Limb (tissue), 2 donors: ENCODE results near the gene GATA1.
A peak's percentile ranks its signal among the peaks of the same experiment; 100 is the strongest.

Experiments used
- DNase-seq, 2 donors: peaks; one replicate each; pipeline ENCODE4 v3.0.0-alpha.2; 2016; ENCODE audit errors: extremely low spot score in 2 of 2

Gene GATA1

DNA sequence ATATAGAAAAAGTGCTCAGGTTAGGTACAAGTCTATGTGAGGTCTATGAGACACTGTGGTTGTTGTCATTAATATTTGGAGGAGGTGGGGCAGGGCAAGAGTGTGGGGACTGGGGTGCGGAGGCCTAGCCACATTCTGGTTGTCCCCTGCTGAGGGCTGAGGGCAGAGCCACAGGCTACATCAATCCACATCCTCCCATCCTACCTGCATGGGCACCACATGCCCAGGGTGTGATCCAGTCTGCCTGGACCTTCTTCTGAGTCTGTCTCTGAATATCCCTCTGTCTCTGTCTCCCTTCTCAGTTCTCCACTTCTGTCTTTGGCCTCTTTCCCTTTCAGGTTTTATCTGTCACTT, 1.2 kb upstream of the GATA1 start:
- DNase-seq: no peak

- DNase-seq: no peak
Measured at GRCh38 chrX:48785540-48786214, 713 bp upstream of the GATA1 start.

DNA sequence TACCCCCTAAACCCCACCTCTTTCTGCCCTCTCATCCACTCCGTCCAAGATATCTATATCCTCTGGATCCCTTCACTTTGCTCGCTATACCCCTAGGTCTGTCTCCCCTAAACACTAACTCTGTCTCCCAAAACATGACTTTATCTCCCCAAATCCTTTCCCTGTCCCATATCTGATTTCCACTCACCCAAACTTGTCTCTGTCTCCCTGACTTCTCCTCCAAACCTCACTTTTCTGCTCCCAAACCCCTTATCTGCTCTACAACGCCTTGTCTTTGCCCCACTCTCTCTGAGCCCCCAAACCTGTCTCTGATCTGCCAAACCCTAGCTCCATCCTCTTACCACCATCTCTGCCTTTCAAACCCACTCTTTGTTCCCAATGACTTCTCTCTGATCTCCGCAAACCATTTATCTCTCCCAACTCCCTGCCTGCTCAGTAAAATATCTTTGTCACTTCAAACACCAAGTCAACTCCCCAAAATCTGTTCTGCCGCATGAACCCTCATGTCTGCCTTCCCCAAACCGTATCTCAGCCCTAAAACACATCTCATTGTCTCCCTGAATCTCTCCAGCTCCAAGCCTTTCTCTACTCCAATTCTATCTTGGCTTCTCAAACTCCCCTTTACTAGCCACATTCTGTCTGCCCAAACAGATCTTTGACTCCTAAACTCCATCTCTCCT, 575 bp downstream of the GATA1 start:
- no peak for DNase-seq

GRCh38 chrX:48787505-48788443, 1.4 kb downstream of the GATA1 start:
- no peak for DNase-seq

DNA sequence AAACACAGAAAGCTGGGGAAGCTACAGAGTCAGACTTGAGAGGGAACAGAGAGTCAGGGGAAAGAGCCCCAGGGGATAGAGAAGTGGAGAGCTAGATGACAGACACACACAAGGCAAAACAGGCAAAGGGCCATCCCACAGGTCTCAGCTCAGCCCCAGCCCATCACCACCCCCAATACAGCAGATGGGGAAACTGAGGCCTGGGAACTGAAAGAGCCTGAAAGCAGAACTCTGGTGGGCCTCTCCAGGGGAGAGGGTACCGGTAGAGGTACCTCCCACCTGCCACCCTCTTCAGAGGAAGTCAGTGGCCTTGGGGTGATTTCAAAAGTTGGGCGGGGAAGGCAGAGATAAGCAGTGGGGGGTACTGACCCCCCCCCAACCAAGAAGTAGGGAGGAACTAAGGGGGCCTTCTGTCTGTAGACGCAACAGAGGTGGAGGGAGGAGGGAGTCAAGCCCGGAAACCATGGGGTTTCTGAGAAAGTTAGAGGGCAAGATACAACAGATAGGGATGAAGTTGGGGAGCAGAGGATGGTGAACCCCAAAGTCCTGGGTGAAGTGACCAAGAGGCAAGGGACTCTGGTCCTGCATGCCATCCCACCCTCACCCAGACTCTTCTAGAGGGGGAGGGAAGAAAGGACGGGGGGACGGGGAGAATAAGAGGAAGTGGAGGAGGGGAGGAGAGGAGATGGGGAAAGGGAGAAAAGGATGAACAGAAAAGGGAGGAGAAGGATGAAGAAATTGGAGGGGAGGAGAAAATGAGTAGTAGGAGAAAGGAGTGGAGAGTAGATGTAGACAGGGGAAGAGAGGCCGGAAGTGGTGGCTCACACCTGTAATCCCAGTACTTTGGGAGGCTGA, 3.2 kb downstream of the GATA1 start:
- no peak for DNase-seq

DNA sequence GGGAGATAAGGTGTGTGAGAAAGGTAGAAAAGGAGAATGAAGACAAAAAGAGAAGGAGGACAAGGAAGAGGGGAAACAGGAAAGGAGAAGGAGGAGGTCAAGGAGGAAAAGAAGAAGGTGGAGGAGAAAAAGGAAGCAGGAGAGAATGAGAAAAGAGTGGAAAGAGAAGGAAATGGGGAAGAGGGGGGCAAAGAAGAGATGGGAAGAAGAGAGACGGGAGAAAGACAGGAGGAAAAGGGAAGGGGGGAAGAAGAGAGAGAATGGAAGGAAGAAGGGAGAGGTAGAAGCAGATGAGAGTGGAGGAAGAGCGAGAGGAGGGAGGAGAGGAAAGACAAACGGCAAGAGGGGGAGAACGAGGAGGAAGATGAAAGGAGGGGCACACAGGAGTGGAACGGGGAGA, 4.1 kb downstream of the GATA1 start:
- no peak for DNase-seq

DNA sequence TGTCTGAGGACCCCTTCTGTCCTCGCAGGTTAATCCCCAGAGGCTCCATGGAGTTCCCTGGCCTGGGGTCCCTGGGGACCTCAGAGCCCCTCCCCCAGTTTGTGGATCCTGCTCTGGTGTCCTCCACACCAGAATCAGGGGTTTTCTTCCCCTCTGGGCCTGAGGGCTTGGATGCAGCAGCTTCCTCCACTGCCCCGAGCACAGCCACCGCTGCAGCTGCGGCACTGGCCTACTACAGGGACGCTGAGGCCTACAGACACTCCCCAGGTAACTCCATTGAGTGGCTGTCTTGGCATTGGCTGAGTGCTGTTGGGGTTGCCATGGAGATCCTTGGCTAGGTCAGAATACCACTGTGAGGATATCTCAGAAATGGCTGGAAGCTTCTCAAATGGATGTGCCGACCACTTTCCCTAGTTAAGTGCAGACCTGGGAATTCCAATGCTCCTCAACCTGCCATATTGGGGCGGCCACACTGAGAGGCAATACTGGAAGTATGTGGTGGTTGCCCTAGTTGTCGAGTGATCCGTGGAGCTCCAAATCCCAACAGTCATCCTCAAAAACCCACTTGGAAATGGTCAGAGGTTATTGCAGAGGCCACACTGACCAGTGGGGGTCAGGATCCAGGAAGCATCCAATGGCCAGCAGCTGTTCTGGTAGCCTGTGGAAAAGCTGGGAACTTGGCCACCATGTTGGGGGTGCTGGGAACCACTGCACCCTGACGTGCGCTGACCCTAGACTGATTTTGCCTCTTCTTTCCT, 4.9 kb downstream of the GATA1 start:
- no peak for DNase-seq

GRCh38 chrX:48792219-48792618, 5.8 kb downstream of the GATA1 start:
- DNase-seq: no peak

GRCh38 chrX:48793935-48794334, 7.5 kb downstream of the GATA1 start:
- no peak for DNase-seq

DNA sequence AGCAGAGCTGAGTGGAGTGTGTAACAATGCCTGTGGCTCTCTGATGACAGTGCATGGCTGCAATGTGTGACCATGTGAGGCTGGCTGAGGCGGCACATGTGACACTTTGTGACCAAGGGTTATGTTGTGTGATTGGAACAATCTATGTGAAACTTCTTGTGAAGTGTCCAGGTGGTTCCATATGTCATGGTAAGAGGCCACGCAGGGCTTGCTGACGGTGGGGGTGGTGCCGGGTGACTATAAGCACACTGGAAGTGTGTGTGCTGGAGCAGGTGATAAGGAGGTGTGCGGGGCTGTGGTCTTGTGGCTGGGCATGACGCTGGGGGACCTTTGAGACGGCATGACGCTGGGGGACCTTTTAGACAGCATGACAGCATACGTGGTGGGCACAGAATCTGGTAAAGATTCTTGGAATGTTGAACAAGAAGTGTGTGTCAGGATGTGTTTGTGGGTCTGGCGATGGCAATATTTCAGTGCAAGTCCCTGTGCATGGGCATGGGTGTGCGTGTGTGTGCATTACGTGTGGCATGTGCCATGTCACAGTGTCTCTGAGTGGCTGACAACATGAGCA, 8.0 kb downstream of the GATA1 start:
- no peak for DNase-seq

GRCh38 chrX:48794911-48795515, 8.6 kb downstream of the GATA1 start:
- DNase-seq: no peak

DNA sequence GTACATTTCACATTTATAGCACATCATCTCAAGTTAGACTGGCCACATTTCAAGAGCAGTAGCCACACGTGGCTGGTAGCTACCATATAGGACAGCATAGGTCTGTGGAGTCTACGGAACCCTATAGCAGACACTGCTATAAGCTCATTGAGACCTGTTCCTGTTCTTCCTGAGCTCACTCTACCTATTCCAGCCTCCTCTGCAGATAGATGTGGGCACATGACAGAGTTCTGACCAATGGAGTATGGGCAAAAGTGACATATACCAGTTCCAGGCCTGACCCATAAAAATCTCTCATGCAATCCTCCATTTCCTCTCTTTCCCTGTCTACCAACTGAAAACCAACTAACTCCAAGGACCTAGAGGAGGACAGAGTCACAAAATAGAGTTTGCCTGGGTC, 11.9 kb downstream of the GATA1 start:
- DNase-seq: no peak

- DNase-seq: no peak
Measured at GRCh38 chrX:48800574-48801279, 14.3 kb downstream of the GATA1 start.

DNA sequence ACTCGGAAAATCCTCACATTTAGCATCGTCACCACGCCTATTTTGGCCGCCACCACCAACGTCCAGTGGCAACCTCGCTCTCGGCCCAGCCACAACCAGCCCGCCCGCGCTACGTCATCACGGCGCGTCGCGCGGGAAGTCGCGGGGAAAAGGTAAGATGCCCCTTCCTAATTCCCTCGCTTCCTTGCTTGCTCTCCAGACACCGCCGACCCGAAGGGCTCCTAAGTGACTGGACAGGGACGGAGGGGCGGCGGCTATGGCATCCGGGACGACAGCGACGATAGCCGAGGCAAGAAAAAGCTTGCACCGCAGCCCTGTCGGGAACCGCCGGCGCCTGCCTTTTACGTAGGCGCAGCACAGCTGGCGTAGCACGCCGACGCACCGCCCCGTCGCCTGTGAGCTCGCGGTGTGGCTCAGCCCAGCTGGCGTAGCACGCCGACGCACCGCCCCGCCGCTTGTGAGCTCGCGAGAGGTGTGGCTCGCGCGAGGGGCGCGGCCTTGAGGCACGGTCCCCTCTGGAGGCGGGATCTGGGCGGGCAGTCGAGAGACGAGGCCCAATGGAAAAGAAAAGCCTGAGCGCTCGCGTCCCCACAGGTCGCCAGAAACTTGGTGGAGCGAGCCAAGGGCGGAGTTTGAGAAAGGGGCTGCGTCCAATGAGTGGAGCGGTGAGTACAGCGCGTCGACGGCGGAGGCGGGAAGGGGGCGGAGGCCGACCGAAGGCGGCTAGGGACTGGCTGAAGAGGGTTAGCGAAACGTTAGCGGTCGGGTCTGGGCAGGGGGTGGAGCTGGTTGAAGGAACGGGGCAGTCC, 15.1 kb downstream of the GATA1 start, which contains the start of gene HDAC6:
TSS of gene HDAC6 (plus strand) at position 788 of the 809 bp plus-strand sequence. CDS start 626 bp downstream, outside the sequence.
- DNase-seq: peak; percentile 92 to 95

DNA sequence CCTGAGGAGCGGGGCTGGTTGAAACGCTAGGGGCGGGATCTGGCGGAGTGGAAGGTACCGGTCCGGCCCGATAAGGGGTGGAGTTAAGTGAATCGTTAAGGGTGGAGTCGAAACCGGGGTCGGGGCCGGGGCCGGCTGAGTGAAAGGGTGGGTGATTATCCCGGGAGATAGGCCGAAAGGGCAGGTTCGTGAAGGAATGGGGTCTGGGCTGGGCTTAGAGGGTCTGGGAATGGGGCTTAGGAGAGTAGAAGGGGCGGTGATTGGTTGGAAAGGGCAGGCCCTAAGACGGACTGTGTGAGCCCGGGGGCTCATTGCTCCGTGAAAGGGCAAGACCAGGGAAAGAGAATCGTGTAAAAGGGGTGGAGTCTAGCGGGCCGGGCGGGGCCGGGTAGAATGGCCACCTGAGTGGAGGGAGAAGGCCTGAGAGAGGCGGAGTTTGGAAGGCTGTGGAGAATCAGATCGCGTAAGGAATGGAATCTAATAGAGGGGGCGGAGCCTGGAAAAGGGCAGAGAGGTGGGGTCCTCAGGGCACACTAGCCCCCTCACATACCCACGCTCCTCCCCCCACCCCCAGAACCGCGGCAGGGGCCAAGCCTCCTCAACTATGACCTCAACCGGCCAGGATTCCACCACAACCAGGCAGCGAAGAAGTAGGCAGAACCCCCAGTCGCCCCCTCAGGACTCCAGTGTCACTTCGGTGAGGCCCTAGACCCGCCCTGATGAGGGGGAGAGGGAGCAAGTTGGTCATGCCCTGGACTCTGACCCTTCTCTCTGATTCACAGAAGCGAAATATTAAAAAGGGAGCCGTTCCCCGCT, 15.9 kb downstream of the GATA1 start:
- peak; percentile 45 to 83 for DNase-seq

- DNase-seq: no peak
Measured at GRCh38 chrX:48802905-48803200, 16.5 kb downstream of the GATA1 start.

DNA sequence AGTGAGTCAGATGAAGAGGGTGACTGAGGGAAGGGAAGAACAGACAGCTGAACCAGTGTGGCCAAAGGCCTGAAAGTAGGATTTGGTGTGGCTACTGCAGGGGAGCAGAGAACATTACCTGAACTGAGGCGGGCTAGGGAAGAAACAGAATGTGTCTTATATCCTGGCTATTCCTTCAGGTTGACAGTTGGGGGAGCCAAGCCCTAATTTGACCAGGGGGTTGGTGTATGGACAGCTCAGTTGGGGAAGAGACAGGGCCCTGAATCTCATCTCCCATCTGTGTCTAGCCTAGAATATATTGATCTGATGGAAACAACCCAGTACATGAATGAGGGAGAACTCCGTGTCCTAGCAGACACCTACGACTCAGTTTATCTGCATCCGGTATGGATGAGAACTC, 19.7 kb downstream of the GATA1 start:
- DNase-seq: no peak

DNA sequence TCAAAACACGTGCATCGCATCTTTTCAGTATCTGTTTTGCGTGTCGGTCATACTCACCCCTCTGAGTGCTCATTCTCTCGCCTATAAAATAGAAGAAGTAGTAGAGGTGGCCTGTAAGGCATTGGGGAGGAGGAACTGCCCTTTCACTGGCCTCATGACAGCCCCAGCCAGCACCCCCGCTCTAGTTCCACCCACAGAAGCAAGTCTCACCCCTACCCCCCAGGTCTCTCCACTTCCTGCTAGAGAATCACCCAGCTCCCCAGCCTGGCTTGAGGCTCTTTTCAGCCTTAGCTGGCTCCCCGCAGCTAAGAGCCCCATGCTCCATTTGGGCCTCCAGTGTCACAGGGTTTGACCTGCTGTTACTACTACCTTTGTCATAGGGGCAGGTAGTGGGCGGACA, 27.3 kb downstream of the GATA1 start:
- no peak for DNase-seq
